Stimulated activated CD4-positive, alpha-beta T cell treated with anti-CD3 and anti-CD28 coated beads, TNF-alpha, amount 100 ng/mL, for 48 hours (primary cell): ENCODE measurements around the gene TMEM132D.

Experiments used
- DNase-seq, 3 donors: peaks; one replicate each; pipeline ENCODE4 v3.0.0-alpha.2; 2020; ENCODE audit warnings: low read depth in 3 of 3

The TMEM132D gene

GRCh38 chr12:129184127-129184928, 719.5 kb downstream of the TMEM132D start:
- no peak for DNase-seq

DNA sequence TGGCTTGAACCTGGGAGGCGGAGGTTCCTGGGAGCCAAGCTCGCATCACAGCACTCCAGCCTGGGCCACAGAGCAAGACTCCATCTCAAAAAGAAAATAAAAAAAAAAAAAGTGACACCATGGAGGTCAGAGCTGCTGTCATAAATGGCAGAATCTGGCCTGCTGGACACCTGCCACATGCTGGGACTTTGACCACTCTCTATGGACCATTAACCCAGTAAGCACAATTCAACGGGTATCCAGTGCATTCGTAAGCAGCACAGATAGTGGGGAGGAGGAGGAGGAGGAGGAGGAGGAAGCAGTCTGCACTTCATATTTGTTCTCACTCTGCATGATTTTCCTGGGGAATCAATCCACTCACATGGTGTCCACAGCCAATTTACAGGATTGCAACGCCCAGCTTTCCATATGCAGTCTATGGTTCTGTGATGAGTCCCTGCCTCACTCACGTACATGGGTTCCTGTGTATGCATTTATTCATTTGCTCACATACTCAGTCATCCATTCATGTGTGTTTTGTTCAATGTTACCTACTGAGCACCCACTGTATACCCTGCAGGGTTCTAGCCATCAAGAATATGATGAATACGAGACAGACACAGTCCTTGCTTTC, 723.8 kb downstream of the TMEM132D start:
- DNase-seq, result no peak

DNA sequence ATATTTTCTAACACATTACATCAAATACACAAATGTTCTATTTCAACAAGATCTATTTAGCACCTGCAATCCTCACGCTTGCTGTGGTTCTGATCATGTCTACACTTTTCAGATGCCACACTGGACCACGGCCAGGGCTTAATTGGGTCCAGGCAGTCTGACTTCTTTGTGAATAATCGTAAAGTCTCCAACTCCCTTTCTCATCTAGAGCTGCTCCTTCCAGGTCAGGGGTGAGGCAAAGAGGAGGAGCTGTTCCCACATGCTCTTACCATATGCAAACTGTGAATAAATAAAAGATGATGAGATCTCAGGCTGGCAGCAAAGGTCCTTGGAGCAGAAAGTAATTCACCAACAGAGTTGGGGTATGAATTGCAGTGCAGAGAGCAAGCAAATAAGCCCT, 733.9 kb downstream of the TMEM132D start:
- DNase-seq, result no peak

- no peak for DNase-seq
Observed at GRCh38 chr12:129163861-129164260, 740.0 kb downstream of the TMEM132D start.

GRCh38 chr12:129163461-129163860, 740.4 kb downstream of the TMEM132D start:
- no peak for DNase-seq

- DNase-seq, result no peak
Observed at GRCh38 chr12:129162805-129163204, 741.0 kb downstream of the TMEM132D start.

GRCh38 chr12:129161511-129161910, 742.3 kb downstream of the TMEM132D start:
- DNase-seq, result no peak

GRCh38 chr12:129160282-129160681, 743.5 kb downstream of the TMEM132D start:
- DNase-seq, result no peak

GRCh38 chr12:129152351-129153104, 751.3 kb downstream of the TMEM132D start:
- no peak for DNase-seq

DNA sequence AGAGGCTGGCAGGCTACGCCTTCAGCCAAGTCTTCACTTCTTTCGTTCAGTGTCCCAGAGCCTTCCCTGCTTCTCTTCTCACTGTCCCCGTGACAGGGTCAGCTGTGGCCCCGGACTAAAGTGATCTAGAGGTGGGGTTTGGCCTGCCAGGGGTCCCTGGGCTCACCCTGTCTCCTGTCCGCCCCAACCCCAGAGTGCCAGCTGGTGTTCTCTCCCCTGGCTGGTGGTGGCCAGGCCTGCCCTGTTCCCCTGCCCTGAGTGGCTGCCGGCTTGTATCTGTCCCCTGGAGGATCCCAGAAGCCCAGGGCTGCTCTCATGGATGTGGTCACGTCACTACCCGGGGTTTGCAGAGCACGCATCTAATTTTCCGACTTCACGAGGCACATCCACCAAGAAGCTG, 753.1 kb downstream of the TMEM132D start:
- DNase-seq, result no peak

- no peak for DNase-seq
Observed at GRCh38 chr12:129145381-129145780, 758.4 kb downstream of the TMEM132D start.

GRCh38 chr12:129138776-129139175, 765.0 kb downstream of the TMEM132D start:
- DNase-seq, result no peak

DNA sequence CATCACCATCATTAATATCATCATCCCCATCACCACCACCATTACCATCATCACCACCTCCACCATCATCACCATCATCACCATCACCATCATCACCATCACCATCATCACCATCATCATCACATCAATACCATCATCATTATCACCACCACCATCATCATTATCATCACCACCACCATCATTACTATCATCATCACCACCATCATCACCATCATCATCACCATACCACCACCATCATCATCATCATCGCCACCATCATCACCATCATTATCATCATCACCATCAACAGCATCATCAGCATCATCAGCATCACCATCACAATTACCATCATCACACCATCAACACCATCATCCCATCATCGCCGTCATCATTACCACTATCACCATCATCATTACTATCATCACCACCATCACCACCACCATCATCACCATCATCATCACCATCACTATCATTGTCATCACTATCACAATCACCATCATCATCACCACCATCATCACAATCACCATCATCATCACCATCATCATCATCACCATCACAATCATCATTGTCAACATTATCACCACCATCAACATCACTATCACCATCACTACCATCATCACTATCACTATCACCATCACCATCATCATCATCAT, 767.0 kb downstream of the TMEM132D start:
- DNase-seq, result no peak

DNA sequence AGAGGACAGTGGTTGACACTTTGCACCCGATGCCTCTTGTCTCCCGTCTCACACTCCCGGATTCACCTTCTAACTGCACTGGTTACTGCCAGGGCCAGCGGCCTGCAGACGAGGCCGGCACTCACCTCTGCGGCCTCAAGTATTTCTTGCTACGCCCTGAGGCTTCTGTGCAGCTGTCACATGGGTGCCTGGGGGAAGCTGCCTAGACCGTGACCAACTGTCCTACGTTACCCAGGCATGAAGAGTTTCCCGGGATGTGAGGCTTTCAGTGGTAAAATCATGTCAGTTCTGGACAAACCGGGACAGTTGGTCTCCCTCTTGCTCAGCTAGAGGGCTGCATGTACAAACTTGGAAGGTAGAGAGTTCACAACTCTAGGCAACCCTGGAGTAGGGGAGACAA, 776.1 kb downstream of the TMEM132D start:
- DNase-seq, result no peak

- DNase-seq, result no peak
Observed at GRCh38 chr12:129127211-129127610, 776.6 kb downstream of the TMEM132D start.

GRCh38 chr12:129119537-129119936, 784.3 kb downstream of the TMEM132D start:
- DNase-seq, result no peak

DNA sequence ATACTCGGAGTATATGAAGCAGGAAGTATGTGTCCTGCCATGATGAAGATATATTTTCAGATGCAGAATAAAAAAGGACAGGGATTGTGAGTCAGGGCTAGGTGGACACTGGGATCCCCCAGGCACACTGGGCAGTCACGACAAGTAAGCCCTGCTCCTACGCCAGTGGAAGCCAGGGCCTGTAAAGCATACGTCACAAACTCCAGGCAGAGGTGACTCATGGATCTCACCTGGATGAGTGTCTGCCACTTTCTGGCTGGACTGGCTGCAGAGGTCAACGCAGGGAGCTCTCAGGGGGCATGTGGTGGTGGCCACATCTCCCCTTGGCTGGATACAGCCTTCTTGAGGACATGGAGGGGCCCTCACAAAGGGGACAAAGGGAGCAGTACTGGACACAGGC, 788.3 kb downstream of the TMEM132D start:
- DNase-seq, result no peak

DNA sequence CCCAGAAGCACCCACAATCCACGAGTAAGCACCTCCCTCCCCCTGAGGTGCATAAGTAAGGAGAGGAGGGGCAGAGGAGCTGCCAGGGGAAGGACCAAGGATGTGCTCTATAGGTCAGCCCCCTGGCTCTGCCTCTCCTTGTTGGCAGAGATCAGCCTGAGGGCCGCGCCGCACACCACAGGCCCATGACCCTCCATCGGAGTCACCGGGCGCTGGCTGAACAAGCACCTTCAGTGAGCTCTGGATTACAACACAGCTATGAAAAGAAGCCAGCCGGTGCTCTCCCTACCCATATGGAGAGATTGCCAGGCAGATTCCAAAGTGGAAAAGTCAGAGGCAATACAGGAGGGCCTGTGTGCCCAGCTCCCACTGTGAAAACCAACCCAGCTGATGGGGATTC, 793.2 kb downstream of the TMEM132D start:
- DNase-seq, result no peak

DNA sequence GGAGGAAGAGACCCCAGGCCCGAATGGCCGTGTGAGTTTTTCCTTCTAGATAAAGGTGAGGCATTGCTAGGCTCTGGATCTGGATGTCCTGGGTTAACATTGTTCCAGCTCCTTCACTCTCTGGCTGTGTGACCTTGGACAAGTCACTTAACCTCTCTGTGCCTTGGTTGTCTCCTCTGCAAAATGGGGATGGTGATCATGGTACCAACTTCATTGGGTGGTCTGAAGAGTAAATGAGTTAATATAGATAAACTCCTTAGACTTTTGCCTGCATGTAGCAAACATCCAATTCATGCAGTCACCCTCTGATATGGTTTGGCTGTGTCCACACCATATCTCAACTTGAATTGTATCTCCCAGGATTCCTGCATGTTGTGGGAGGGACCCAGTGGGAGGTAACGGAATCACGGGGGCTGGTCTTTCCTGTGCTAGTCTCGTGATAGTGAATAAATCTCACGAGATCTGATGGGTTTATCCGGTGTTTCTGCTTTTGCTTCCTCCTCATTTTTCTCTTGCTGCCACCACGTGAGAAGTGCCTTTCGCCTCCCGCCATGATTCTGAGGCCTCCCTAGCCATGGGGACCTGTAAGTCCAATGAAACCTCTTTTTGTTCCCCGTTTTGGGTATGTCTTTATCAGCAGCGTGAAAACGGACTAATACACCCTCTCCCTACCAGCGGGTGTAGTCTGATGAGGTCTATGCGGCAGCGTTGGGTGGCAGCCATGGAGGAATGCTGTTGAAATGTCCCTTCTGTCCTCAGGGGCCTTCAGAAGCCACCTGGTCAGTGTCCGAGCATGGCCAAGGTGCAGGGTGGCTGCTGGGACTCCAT, 794.4 kb downstream of the TMEM132D start:
- DNase-seq, result no peak

DNA sequence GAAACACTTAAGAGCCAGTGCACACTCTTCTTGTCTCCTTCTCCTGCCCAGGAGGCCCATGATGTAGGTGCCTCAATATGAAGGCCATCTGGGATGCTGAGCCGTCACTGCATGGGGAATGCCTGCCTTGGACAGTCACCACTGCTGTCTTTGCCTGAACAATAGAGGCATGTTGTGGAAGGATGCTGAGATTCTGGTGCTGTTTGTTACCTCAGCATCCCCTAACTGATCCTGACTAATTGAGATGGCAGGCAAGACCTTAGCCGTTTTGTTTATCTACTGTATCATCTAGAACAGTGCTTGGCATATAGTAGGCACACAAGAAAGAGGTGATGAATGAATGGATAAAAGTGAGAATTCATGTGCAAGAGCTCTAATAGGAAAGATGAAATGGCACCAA, 797.1 kb downstream of the TMEM132D start:
- DNase-seq, result no peak

- no peak for DNase-seq
Observed at GRCh38 chr12:129103231-129103630, 800.6 kb downstream of the TMEM132D start.
